ENCODE data around the gene SPEF1. TPM values are rescaled to one million over a fixed set of nuclear protein-coding genes. Genes with fewer than 3 reads are reported as not detected.

Gene SPEF1
- total and polyA plus RNA-seq, 2 of the 4 experiments (the other 2 are of a cell fraction), result 0.15 TPM; not detected in 1

DNA sequence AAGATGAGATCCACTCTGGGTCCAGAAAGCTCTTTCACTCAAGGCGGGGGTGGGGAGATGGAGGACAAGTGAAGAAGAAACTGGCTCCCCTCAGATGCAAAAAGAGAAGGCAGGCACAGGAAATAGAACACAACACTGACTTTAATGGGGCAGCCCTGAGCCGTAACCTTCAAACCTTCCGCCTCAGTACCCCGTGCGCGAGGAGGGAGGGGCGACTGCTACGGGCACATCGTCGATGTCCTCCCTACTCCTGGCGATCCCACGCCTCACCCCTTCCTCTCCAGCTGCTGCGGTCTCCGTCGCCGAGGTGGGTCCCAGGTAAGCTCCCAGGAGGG, 3.9 kb downstream of the SPEF1 start (continued):
- TF ChIP-seq CTCF (conservative IDR thresholded peaks at IDR 0.05; ENCODE audit: low read depth, low read length) (no peak), BHLHE40 (IDR thresholded peaks at IDR 0.05; ENCODE audit: low read depth, low read length) (no peak), RFX5 (IDR thresholded peaks at IDR 0.05; ENCODE audit: low read depth, low read length) (no peak), NFE2L2 (IDR thresholded peaks at IDR 0.05; ENCODE audit: low read depth, low read length) (no peak), SMC3 (IDR thresholded peaks at IDR 0.05; ENCODE audit: low read depth, low read length) (no peak), FOS (IDR thresholded peaks at IDR 0.05; ENCODE audit: low read depth, low read length) (no peak), CEBPB (IDR thresholded peaks at IDR 0.05; ENCODE audit: low read depth, low read length) (no peak)

Measured in IMR-90 (cell line).